Stimulated activated CD8-positive, alpha-beta memory T cell treated with anti-CD3 and anti-CD28 coated beads, Interleukin-15, amount 100 ng/mL, for 4 hours (primary cell): ENCODE measurements around the gene LCN12.

Experiments used
- DNase-seq, 2 donors: peaks; one replicate each; pipeline ENCODE4 v3.0.0-alpha.2; 2020; ENCODE audit warnings: low read depth in 2 of 2

The LCN12 gene

GRCh38 chr9:136951541-136952320 is at the start of gene LCN12:
Gene LCN12, plus strand, starts transcription at chr9:136952273. Its CDS starts 55 bp downstream, at chr9:136952328.
- DNase-seq, result no peak

GRCh38 chr9:136903041-136903554 is 49.0 kb upstream of the LCN12 start:
- DNase-seq, result no peak

GRCh38 chr9:136906266-136906665 is 45.8 kb upstream of the LCN12 start:
- DNase-seq, result no peak

GRCh38 chr9:136907011-136907914 is 44.8 kb upstream of the LCN12 start:
- no peak for DNase-seq

- DNase-seq, result no peak
Measured at GRCh38 chr9:136910197-136910900, 41.7 kb upstream of the LCN12 start.

- no peak for DNase-seq
Measured at GRCh38 chr9:136910901-136911245, 41.2 kb upstream of the LCN12 start.

- DNase-seq, result no peak
Measured at GRCh38 chr9:136913701-136914438, 38.2 kb upstream of the LCN12 start.

GRCh38 chr9:136915632-136916329 is 36.3 kb upstream of the LCN12 start:
- no peak for DNase-seq

- DNase-seq, result no peak
Measured at GRCh38 chr9:136916330-136917184, 35.5 kb upstream of the LCN12 start.

GRCh38 chr9:136917902-136918301 is 34.2 kb upstream of the LCN12 start:
- DNase-seq, result no peak

GRCh38 chr9:136920069-136920468 is 32.0 kb upstream of the LCN12 start:
- DNase-seq, result no peak

- DNase-seq, result no peak
Measured at GRCh38 chr9:136920734-136921231, 31.3 kb upstream of the LCN12 start.

GRCh38 chr9:136921307-136921706 is 30.8 kb upstream of the LCN12 start:
- no peak for DNase-seq

GRCh38 chr9:136921718-136922117 is 30.4 kb upstream of the LCN12 start:
- DNase-seq, result no peak

GRCh38 chr9:136922540-136922939 is 29.5 kb upstream of the LCN12 start:
- no peak for DNase-seq

- no peak for DNase-seq
Measured at GRCh38 chr9:136923881-136924280, 28.2 kb upstream of the LCN12 start.

- DNase-seq, result no peak
Measured at GRCh38 chr9:136925414-136926153, 26.5 kb upstream of the LCN12 start.

- DNase-seq, result no peak
Measured at GRCh38 chr9:136926154-136926704, 25.8 kb upstream of the LCN12 start.

GRCh38 chr9:136926749-136927148 is 25.3 kb upstream of the LCN12 start:
- no peak for DNase-seq
